WI38 (cell line): ENCODE results near the gene WDR86.

Source experiments
- H3K4me3 ChIP-seq: 2 replicates; pipeline ENCODE4 v1.5.1; 2011; ENCODE audit warnings: low read depth, mild to moderate bottlenecking, control low read depth, low read length
- CTCF ChIP-seq: IDR thresholded peaks from 2 replicates; pipeline ENCODE4 v1.5.1; 2012; ENCODE audit warnings: low read depth, mild to moderate bottlenecking, control low read depth, low read length

The WDR86 gene

GRCh38 chr7:151389096-151389767 lies 20.6 kb downstream of the WDR86 start:
- no peak for TF ChIP-seq CTCF
- H3K4me3 ChIP-seq: no peak overlapping the region

DNA sequence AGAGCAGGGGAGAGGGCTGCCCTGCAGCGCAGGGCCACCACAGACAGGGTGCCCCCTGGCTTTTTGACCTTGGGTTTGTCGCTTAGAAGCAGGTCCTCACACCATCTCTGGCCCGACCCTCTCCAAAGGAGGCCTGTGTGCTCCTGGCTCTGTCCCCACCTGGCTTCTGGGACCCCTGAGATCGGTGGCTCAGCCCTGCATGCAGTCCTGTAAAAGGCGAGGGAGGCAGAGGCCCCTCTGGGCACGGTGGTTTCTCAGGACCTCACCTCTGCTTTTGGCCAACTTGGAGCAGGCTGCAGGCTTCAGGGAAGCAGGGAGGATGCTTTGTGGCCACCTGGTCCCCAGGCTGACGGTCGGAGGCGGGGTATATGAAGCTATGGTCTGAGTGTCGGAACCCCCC lies 21.4 kb downstream of the WDR86 start:
- TF ChIP-seq CTCF: no peak

GRCh38 chr7:151388007-151388297 lies 21.9 kb downstream of the WDR86 start:
- no peak for TF ChIP-seq CTCF

More for the DNA sequence above, 21.4 kb downstream of the WDR86 start:
- H3K4me3 ChIP-seq: no peak overlapping the region

GRCh38 chr7:151387161-151388006 lies 22.5 kb downstream of the WDR86 start:
- H3K4me3 ChIP-seq: no peak overlapping the region
- no peak for TF ChIP-seq CTCF

More at GRCh38 chr7:151388007-151388297, 21.9 kb downstream of the WDR86 start:
- no peak overlapping the region for H3K4me3 ChIP-seq

DNA sequence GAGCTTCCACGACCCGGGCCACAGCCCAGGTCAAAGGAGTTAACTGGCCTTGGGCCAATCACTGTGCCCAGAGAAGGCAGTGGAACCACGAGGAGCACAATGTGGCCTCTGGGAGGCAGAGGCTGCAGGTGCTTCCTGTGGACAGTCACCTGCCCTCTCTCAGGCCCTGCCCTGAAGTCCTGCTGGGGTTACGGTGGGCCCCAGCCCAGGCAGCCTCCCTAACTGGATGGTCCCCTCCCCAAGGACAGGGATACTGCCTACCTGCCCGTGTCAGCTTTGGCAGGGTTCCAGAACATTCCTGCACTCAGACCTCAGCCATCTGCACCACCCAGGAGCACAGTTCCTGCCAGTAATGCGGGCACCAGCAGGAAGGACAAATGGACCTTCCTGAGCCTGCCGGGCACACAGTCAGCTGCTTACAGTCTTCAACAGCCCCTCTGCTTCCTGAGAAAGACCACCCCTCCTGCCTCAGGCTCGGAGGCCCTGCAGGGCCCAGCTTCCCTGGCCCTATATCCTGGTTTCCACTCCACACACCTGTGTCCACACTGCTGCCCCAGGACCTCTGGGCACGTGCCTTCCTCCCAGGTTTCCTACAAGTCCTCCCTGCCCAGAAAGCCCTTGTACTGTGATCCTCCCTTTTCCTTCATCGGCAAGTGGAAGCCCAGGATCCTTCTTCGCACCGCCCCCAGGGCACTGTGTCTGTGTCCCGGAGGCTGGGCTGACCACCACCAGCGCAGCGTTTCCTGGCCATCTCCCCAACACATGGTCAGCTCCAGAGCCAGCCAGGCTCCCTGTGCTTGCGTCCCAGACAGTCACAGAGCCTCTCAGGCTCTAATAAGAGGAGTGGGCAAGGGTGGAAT lies 23.3 kb downstream of the WDR86 start:
- no peak overlapping the region for H3K4me3 ChIP-seq
- no peak for TF ChIP-seq CTCF

DNA sequence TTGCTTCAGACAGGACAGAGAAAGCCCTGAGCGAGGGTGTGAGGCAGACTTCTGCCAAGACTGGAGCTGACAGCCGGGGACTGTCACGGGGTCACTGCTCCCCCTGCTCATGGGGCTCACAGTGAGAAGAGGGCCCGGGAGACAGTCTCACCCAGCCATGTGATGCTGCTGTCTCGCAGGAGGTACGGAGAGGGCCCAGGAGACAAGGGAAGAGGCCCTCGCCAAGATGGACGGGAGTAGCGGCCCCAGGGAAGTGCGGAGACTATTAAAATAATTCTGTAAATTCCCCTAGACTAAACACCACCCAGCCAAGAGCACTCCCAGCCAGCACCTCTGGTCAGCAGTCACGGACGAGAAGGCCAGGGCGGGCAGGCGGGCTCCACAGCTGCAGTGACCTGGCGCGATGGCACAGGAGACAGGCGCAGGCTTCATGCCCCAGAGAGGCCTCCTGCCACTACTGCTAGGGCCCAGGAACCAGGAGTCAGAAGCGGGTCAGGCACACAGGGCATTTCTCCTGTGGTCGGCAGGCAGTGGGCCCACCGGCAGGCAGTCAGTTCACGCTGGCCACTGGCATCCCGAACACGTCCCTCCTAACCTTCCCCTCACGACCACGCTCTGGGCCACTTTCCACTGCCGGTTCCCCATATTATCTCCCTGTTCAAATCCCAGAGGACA lies 24.1 kb downstream of the WDR86 start:
- H3K4me3 ChIP-seq: no peak overlapping the region
- no peak for TF ChIP-seq CTCF
